ENCODE measurements around the gene GBP4. TPM values are rescaled to one million over a fixed set of nuclear protein-coding genes. Genes with fewer than 3 reads are reported as not detected.

The GBP4 gene
- total RNA-seq, 4 donors from 2014 or later: 2.5 to 11.0 (median 8.7) TPM

GRCh38 chr1:89171067-89171438 lies 27.7 kb downstream of the GBP4 start:
- intact Hi-C loops (cut with DNase I): no loop called here
- no peak overlapping the region for H3K4me3 ChIP-seq (replicated peaks in 1 of 3)
- H3K4me1 ChIP-seq: no peaks in the 10 kb centered on the region
- TF ChIP-seq POLR2A (IDR thresholded peaks at IDR 0.05) (no peak), CTCF (IDR thresholded peaks at IDR 0.05) (no peak)
- H3K9me3 ChIP-seq: no peaks in the 10 kb centered on the region
- H3K36me3 ChIP-seq: no peaks in the 10 kb centered on the region
- no peak overlapping the region for H3K27ac ChIP-seq
- DNase-seq: no peak
- no peaks in the 10 kb centered on the region for H3K27me3 ChIP-seq

- H3K36me3 ChIP-seq: no peaks in the 10 kb centered on the region
- H3K4me3 ChIP-seq (replicated peaks in 1 of 3): no peak overlapping the region
- no peaks in the 10 kb centered on the region for H3K27me3 ChIP-seq
- intact Hi-C loops (cut with DNase I): no loop called here
- no peak overlapping the region for H3K27ac ChIP-seq
- H3K4me1 ChIP-seq: no peaks in the 10 kb centered on the region
- no peak for DNase-seq
- WGBS, 2 donors: 91% methylated on average over 4 of the region's 4 CpGs
- no peaks in the 10 kb centered on the region for H3K9me3 ChIP-seq
- TF ChIP-seq CTCF (IDR thresholded peaks at IDR 0.05): no peak
- TF ChIP-seq POLR2A (IDR thresholded peaks at IDR 0.05): no peak
These were observed 28.3 kb downstream of the GBP4 start for GRCh38 chr1:89170170-89171066.

- Histone ChIP-seq H3K27me3 (no peaks in the 10 kb centered on the region), H3K9me3 (no peaks in the 10 kb centered on the region), H3K4me1 (no peaks in the 10 kb centered on the region), H3K27ac (no peak overlapping the region), H3K4me3 (replicated peaks in 1 of 3) (no peak overlapping the region), H3K36me3 (no peaks in the 10 kb centered on the region)
- WGBS, 2 donors: 74 to 86% methylated on average over 2 of the region's 2 CpGs
- intact Hi-C loops (cut with DNase I): no loop called here
- TF ChIP-seq CTCF (IDR thresholded peaks at IDR 0.05) (no peak), POLR2A (IDR thresholded peaks at IDR 0.05) (no peak)
- no peak for DNase-seq
These were observed 29.6 kb downstream of the GBP4 start for GRCh38 chr1:89169166-89169565.

- no peak overlapping the region for H3K4me3 ChIP-seq (replicated peaks in 1 of 3)
- no peaks in the 10 kb centered on the region for H3K36me3 ChIP-seq
- DNase-seq: no peak
- 72 to 77% methylated on average over 2 of the region's 2 CpGs for WGBS, 2 donors
- no peaks in the 10 kb centered on the region for H3K27me3 ChIP-seq
- intact Hi-C loops (cut with DNase I): no loop called here
- no peak overlapping the region for H3K27ac ChIP-seq
- H3K9me3 ChIP-seq: no peaks in the 10 kb centered on the region
- no peaks in the 10 kb centered on the region for H3K4me1 ChIP-seq
- TF ChIP-seq CTCF (IDR thresholded peaks at IDR 0.05) (no peak), POLR2A (IDR thresholded peaks at IDR 0.05) (no peak)
These were observed 31.0 kb downstream of the GBP4 start for GRCh38 chr1:89167590-89168230.

GRCh38 chr1:89166705-89167104 lies 32.0 kb downstream of the GBP4 start:
- intact Hi-C loops (cut with DNase I): no loop called here
- WGBS, 2 donors: 68 to 77% methylated on average over 1 of the region's 1 CpG
- no peaks in the 10 kb centered on the region for H3K4me1 ChIP-seq
- H3K27ac ChIP-seq: no peak overlapping the region
- H3K9me3 ChIP-seq: no peaks in the 10 kb centered on the region
- no peak for DNase-seq
- no peaks in the 10 kb centered on the region for H3K27me3 ChIP-seq
- H3K4me3 ChIP-seq (replicated peaks in 1 of 3): no peak overlapping the region
- TF ChIP-seq CTCF (IDR thresholded peaks at IDR 0.05) (no peak), POLR2A (IDR thresholded peaks at IDR 0.05) (no peak)
- H3K36me3 ChIP-seq: no peaks in the 10 kb centered on the region
